Memory B cell (primary cell): Measurements from ENCODE around the gene RBM6.
"Not testable (repeated sequence)": the region's sequence is repeated elsewhere in the genome, so short reads cannot be mapped to it uniquely, and the experiment has no call there.

Experiments used
- ATAC-seq: fragments of 150-1000 bp; cut with Tn5 transposase; 2 replicates; pipeline ENCODE4 v1.10.0; 2021; ENCODE audit warnings: low read depth, mild to moderate bottlenecking, moderate library complexity
- DNase-seq, 2 donors: peaks; one replicate each; pipeline ENCODE4 v3.0.0; 2022; ENCODE audit warnings: low spot score in 2 of 2
- H3K27ac Mint-ChIP-seq: one replicate; pipeline ENCODE4 v1.8.0; 2022; ENCODE audit warnings: mild to moderate bottlenecking, moderate library complexity, mixed read lengths
- H3K27me3 Mint-ChIP-seq: one replicate; pipeline ENCODE4 v1.8.0; 2022; ENCODE audit warnings: mixed read lengths
- H3K36me3 Mint-ChIP-seq: one replicate; pipeline ENCODE4 v1.8.0; 2022; ENCODE audit warnings: mild to moderate bottlenecking, mixed read lengths
- H3K4me1 Mint-ChIP-seq: one replicate; pipeline ENCODE4 v1.8.0; 2022; ENCODE audit warnings: mixed read lengths
- H3K4me3 Mint-ChIP-seq: one replicate; pipeline ENCODE4 v1.8.0; 2022; ENCODE audit warnings: mild to moderate bottlenecking, moderate library complexity, mixed read lengths
- H3K9me3 Mint-ChIP-seq: one replicate; pipeline ENCODE4 v1.8.0; 2022; ENCODE audit warnings: mixed read lengths

The RBM6 gene

GRCh38 chr3:49929291-49930167 lies 10.4 kb upstream of the RBM6 start, which contains the start of gene MON1A:
Gene MON1A (minus strand): TSS chr3:49929811. CDS start chr3:49913346, 16,465 bp downstream.
- DNase-seq (peak; percentile 77 to 91), ATAC-seq (peak; percentile 95)
- H3K27me3 Mint-ChIP-seq: no peaks in the 10 kb centered on the region
- no peaks in the 10 kb centered on the region for H3K9me3 Mint-ChIP-seq
- H3K4me1 Mint-ChIP-seq: peaks cover 8% of the 10 kb centered on the region
- peak within 1 kb of the TSS; percentile 84 for H3K4me3 Mint-ChIP-seq
- peak within 1 kb of the TSS; percentile 75 for H3K27ac Mint-ChIP-seq
- no peaks in the 10 kb centered on the region for H3K36me3 Mint-ChIP-seq

GRCh38 chr3:49930168-49930690 lies 9.7 kb upstream of the RBM6 start:
- Mint-ChIP-seq H3K27ac (peak overlapping the region; percentile 75), H3K4me1 (peaks cover 8% of the 10 kb centered on the region), H3K36me3 (no peaks in the 10 kb centered on the region), H3K27me3 (no peaks in the 10 kb centered on the region), H3K9me3 (no peaks in the 10 kb centered on the region), H3K4me3 (peak overlapping the region; percentile 84)
- DNase-seq (no peak), ATAC-seq (no peak)

DNA sequence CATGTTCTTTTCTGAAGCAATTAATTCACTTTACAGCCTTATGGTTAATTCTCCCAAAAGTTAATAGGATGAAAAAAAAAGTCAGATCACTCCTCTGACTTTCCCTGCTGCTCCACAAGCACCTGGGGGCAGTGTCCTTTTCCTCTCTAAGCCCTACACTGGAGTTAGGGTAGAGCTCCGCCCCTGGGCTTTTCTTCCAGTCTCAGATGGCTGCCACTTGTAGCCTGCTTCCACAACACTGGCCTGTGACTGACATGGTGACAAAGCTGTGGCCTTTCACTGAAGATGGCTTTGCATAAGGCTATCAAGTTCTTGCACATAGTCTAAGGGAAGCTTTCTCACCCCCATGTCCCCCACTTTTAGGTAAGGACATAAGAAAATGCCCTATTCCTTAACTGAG lies 9.0 kb upstream of the RBM6 start:
- Mint-ChIP-seq H3K27me3 (no peaks in the 10 kb centered on the region), H3K4me3 (no peak overlapping the region), H3K27ac (no peak overlapping the region), H3K9me3 (no peaks in the 10 kb centered on the region), H3K4me1 (peaks cover 8% of the 10 kb centered on the region), H3K36me3 (no peaks in the 10 kb centered on the region)
- ATAC-seq (no peak), DNase-seq (no peak)

DNA sequence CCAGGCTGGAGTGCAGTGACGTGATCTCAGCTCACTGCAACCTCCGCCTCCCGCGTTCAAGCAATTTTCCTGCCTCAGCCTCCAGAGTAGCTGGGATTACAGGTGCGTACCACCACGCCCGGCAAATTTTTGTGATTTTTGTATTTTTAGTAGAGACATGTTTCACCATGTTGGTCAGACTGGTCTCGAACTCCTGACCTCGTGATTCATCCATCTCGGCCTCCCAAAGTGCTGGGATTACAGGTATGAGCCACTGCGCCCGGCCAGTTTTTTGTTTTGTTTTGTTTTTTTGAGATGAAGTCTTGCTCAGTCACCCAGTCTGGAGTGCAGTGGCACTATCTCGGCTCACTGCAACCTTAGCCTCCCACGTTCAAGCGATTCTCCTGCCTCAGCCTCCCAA lies 7.7 kb upstream of the RBM6 start:
- not testable (repeated sequence) for H3K4me1 Mint-ChIP-seq, DNase-seq, H3K9me3 Mint-ChIP-seq, H3K27ac Mint-ChIP-seq, H3K27me3 Mint-ChIP-seq, H3K36me3 Mint-ChIP-seq, ATAC-seq, H3K4me3 Mint-ChIP-seq

- H3K27ac Mint-ChIP-seq: no peak overlapping the region
- ATAC-seq (no peak), DNase-seq (no peak)
- no peaks in the 10 kb centered on the region for H3K36me3 Mint-ChIP-seq
- H3K27me3 Mint-ChIP-seq: no peaks in the 10 kb centered on the region
- H3K4me3 Mint-ChIP-seq: no peak overlapping the region
- H3K9me3 Mint-ChIP-seq: no peaks in the 10 kb centered on the region
- peaks cover 7% of the 10 kb centered on the region for H3K4me1 Mint-ChIP-seq
Observed at GRCh38 chr3:49937090-49937489, 2.9 kb upstream of the RBM6 start.

- peaks cover 21% of the 10 kb centered on the region for H3K4me1 Mint-ChIP-seq
- ATAC-seq (no peak), DNase-seq (no peak)
- peaks cover 10% of the 10 kb centered on the region for H3K36me3 Mint-ChIP-seq
- peak overlapping the region; percentile 97 for H3K27ac Mint-ChIP-seq
- H3K9me3 Mint-ChIP-seq: peaks cover 1% of the 10 kb centered on the region
- H3K4me3 Mint-ChIP-seq: peak overlapping the region; percentile 94
- H3K27me3 Mint-ChIP-seq: no peaks in the 10 kb centered on the region
Observed at GRCh38 chr3:49940667-49941249, 808 bp downstream of the RBM6 start.

DNA sequence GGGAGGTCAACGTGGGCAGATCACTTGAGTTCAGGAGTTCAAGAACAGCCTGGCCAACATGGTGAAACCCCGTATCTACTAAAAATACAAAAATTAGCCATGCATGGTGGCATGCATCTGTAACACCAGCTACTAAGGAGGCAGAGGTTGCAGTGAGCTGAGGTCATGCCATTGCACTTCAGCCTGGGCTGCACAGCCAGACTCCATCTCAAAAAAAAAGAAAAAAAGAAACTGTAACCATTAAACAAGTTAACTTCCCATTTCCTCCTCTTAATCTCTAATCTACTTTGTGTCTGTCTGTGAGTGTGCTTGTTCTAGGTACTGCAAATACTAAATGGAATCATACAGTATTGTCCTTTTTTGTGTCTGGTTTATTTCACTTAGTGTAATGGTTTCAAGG lies 2.7 kb downstream of the RBM6 start:
- Mint-ChIP-seq H3K4me3 (peak overlapping the region; percentile 43), H3K27ac (no peak overlapping the region), H3K36me3 (peaks cover 12% of the 10 kb centered on the region), H3K9me3 (peaks cover 1% of the 10 kb centered on the region), H3K27me3 (no peaks in the 10 kb centered on the region), H3K4me1 (peaks cover 30% of the 10 kb centered on the region)
- ATAC-seq (no peak), DNase-seq (no peak)

- Mint-ChIP-seq H3K27me3 (no peaks in the 10 kb centered on the region), H3K27ac (no peak overlapping the region), H3K4me3 (no peak overlapping the region), H3K9me3 (no peaks in the 10 kb centered on the region), H3K36me3 (peaks cover 8% of the 10 kb centered on the region), H3K4me1 (peaks cover 12% of the 10 kb centered on the region)
- no peak for DNase-seq
- ATAC-seq: no peak
Observed at GRCh38 chr3:49952924-49953323, 13.0 kb downstream of the RBM6 start.

DNA sequence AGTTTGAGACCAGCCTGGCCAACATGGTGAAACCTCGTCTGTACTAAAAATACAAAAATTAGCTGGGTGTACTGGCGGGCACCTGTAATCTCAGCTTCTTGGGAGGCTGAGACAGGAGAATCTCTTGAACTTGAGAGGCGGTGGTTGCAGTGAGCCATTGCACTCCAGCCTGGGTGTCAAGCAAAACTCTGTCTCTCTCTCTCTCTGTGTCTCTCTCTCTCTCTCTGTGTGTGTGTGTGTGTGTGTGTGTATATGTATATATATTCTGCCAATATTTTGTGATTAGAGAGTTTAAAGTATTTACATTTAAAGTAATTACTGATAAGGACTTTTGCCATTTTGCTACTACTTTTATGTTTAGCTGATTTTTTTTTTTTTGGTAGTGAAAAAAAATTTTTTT lies 15.7 kb downstream of the RBM6 start:
- Mint-ChIP-seq H3K9me3 (no peaks in the 10 kb centered on the region), H3K36me3 (peaks cover 8% of the 10 kb centered on the region), H3K4me1 (peaks cover 20% of the 10 kb centered on the region), H3K4me3 (no peak overlapping the region), H3K27me3 (no peaks in the 10 kb centered on the region), H3K27ac (no peak overlapping the region)
- DNase-seq: no peak
- ATAC-seq: no peak

DNA sequence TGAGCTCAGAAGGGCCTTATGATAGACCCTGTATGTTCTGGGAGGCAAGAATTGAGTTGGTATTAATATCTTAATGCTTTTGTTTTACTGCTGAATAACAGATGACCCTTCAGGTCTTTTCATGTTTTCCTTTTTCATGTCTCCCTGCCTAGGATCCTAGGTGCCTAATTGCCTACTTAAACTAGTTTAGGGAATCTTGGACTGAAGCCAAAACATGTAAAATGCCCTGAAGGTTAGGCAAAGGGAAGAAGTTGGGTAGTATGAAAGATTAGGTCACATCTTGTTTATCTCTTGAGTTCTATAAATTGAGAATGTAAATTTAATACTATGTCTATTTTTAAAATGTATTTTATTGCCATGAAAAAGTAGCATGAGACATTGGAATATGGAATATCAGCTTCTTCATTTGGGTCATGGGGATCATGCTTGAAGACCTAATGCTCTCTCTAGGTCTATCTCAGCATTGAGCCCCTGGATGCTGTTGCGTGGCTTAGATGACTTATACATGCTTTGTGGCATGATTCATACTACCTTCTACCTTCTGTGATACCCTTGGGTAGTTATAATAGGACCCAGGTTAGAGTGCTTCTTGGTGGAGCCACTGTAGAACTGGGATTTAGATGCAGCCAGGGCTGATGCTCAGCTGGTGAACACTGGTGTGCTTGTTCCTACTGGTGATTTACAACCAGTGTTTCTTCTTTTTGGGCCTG lies 26.4 kb downstream of the RBM6 start:
- Mint-ChIP-seq H3K36me3 (peaks cover 11% of the 10 kb centered on the region), H3K9me3 (no peaks in the 10 kb centered on the region), H3K27me3 (no peaks in the 10 kb centered on the region), H3K4me3 (no peak overlapping the region), H3K27ac (no peak overlapping the region), H3K4me1 (peaks cover 7% of the 10 kb centered on the region)
- DNase-seq: no peak
- ATAC-seq: no peak

DNA sequence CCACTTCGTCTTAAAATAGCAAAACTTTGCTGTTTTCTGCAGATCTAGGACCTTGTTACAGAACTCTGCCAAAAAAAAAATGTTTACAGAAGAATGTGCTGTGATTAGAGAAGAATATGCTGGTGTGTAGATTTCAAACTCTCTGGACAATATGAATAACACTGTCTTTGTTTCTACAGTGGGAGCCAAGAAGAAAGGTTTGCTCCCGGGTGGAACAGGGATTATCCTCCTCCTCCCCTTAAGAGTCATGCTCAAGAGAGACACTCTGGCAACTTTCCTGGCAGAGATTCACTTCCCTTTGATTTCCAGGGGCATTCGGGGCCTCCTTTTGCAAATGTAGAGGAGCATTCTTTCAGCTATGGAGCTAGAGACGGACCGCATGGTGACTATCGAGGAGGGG lies 27.3 kb downstream of the RBM6 start:
- Mint-ChIP-seq H3K36me3 (peaks cover 11% of the 10 kb centered on the region), H3K4me3 (no peak overlapping the region), H3K4me1 (peaks cover 7% of the 10 kb centered on the region), H3K9me3 (no peaks in the 10 kb centered on the region), H3K27ac (no peak overlapping the region), H3K27me3 (no peaks in the 10 kb centered on the region)
- DNase-seq: no peak
- no peak for ATAC-seq

- H3K27me3 Mint-ChIP-seq: no peaks in the 10 kb centered on the region
- ATAC-seq: no peak
- H3K4me1 Mint-ChIP-seq: peaks cover 7% of the 10 kb centered on the region
- H3K27ac Mint-ChIP-seq: no peak overlapping the region
- H3K9me3 Mint-ChIP-seq: no peaks in the 10 kb centered on the region
- H3K4me3 Mint-ChIP-seq: no peak overlapping the region
- no peak for DNase-seq
- H3K36me3 Mint-ChIP-seq: peaks cover 16% of the 10 kb centered on the region
Observed at GRCh38 chr3:49968346-49968745, 28.4 kb downstream of the RBM6 start.

DNA sequence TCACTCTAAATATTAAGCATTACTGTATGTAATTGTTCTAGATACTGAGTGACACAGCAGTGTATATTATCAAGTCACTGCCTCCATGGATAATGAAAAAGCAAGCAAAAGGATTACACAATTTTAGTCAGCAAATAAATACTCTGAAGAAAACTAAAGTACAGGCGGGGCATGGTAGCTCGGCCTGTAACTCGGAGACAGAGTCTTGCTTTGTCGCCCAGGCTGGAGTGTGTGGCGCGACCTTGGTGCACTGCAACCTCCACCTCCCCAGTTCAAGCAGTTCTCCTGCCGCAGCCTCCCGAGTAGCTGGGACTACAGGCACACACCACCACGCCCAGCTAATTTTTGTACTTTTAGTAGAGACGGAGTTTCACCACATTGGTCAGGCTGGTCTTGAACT lies 32.7 kb downstream of the RBM6 start:
- Mint-ChIP-seq H3K9me3 (no peaks in the 10 kb centered on the region), H3K4me3 (no peak overlapping the region), H3K36me3 (peaks cover 14% of the 10 kb centered on the region), H3K27me3 (no peaks in the 10 kb centered on the region), H3K27ac (no peak overlapping the region), H3K4me1 (peaks cover 5% of the 10 kb centered on the region)
- DNase-seq: no peak
- no peak for ATAC-seq

DNA sequence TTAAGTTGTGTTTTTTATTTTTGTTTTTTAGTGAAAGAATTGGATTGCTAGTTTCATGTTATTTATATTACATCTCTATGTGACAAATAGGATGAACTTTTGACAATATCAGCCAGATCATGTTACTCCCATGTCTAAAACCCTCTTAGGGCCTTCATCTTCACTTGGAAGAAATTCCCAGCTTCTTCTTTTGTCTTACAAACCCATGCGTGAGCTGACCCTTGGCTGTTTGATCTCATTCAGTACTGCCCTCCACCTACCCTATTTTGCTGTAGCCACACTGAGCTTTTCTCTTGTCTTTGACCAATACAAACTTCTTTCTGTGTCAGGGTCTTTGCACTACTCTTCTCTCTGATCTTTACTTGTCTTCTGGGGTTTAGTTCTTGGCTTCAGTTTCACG lies 37.0 kb downstream of the RBM6 start:
- DNase-seq (no peak), ATAC-seq (no peak)
- Mint-ChIP-seq H3K4me3 (no peak overlapping the region), H3K27me3 (no peaks in the 10 kb centered on the region), H3K36me3 (peaks cover 13% of the 10 kb centered on the region), H3K9me3 (no peaks in the 10 kb centered on the region), H3K4me1 (no peaks in the 10 kb centered on the region), H3K27ac (no peak overlapping the region)
